Measurements from ENCODE around the gene PARN.
"Not testable (repeated sequence)": the region's sequence is repeated elsewhere in the genome, so short reads cannot be mapped to it uniquely, and the experiment has no call there.

Gene PARN

DNA sequence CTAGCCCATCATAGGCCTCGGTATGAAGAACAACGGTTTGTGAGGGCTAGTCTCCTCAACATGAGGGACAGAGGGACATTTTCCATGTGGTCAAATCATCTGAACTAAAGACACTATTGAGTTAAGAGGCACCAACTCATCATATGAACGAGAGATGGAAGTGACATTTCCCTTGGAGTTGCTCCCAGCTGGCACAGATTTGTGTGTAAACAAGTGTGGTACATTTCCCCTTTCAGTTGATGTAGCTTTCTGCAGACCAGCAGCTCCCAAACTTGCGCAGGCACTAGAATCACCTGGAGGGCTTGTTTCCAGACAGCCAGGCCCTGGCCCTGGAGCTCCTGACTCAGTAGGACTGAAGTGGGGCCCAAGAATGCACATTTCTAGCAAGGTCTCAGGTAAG is 205.5 kb downstream of the PARN start:
- TF ChIP-seq, protein P1, sequence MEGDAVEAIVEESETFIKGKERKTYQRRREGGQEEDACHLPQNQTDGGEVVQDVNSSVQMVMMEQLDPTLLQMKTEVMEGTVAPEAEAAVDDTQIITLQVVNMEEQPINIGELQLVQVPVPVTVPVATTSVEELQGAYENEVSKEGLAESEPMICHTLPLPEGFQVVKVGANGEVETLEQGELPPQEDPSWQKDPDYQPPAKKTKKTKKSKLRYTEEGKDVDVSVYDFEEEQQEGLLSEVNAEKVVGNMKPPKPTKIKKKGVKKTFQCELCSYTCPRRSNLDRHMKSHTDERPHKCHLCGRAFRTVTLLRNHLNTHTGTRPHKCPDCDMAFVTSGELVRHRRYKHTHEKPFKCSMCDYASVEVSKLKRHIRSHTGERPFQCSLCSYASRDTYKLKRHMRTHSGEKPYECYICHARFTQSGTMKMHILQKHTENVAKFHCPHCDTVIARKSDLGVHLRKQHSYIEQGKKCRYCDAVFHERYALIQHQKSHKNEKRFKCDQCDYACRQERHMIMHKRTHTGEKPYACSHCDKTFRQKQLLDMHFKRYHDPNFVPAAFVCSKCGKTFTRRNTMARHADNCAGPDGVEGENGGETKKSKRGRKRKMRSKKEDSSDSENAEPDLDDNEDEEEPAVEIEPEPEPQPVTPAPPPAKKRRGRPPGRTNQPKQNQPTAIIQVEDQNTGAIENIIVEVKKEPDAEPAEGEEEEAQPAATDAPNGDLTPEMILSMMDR (conservative IDR thresholded peaks at IDR 0.05; ENCODE audit: low read length): no peak
- no peak for DNase-seq (ENCODE audit: low read depth)
- no peak overlapping the region for H3K4me3 ChIP-seq (ENCODE audit: low read length)

DNA sequence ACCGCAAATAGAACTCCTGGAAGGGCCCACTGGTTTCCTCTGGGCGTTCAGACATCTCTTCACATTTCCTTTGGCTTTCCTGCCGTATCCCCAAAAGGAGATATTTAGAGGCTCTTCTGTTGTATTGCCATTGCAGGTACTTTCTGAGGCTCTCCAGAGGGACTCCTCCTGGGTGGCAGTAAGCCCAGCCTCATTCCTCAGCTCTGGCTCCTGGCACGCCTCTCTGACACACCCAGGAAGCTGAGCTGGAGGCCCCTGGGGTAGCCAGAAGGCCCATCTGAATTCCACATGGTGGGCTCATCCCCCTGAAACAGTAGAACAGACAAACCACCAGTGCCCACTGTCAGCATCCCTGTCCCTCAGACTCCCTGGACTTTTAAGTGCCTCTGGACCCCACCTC is 206.7 kb downstream of the PARN start:
- TF ChIP-seq, protein P1 (conservative IDR thresholded peaks at IDR 0.05; ENCODE audit: low read length): no peak
- DNase-seq (ENCODE audit: low read depth): peak; percentile 32
- no peak overlapping the region for H3K4me3 ChIP-seq (ENCODE audit: low read length)

DNA sequence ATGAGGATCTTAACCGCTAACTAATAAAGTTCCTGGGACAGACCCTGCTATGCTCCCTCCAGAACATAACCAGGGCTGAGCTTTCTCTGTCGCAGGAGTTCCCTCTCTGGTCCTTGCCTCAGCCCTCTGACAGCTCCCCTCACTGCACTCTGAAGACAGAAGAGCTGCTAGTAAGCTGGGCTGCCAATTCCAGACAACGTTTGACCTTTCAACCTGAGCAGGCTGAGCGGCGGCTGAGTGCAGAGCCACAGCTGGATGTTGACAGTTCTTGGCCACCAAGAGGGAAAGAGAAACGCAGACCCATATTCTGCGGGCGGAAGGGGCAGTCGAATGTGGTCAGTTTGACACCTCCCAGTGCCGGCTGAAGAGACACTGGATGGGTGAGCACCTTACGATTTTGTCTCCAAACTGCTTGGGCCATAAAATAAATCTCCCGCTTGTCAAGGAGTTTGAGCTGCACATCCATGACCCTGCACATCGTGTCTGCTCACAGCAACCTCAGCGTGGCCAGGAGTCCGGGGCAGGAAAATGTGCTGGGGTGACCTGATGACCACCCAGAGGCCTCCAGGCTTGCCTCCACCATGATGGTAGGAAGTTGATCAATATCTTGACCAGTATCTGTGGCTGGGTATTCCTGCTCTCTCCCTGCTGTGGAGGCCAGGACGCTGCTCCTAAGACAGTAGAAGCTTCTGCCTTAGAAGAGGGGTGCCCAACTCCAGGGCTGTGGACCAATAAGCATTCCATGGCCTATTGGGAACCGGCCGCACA is 209.2 kb downstream of the PARN start:
- H3K4me3 ChIP-seq (ENCODE audit: low read length): no peak overlapping the region
- DNase-seq (ENCODE audit: low read depth): no peak
- TF ChIP-seq, protein P1 (conservative IDR thresholded peaks at IDR 0.05; ENCODE audit: low read length): no peak

DNA sequence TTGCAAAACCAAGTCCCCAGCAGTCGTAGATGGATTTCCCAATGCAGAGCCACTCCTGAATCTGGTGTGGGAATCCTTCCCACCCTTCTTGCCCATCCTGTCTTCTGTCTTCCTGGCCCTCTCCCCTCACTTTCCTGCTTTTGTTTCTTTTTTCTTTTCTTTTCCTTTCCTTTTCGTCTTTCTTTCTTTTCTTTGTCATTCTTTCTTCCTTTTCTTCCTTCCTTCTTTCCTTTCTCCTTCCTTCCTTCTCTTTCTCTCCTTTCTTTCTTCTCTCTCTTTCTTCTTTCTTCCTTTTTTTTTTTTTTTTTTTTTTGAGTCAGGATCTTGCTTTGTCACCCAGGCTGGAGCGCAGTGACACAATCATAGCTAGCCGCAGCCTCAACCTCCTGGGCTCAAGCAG is 209.8 kb downstream of the PARN start:
- not testable (repeated sequence) for H3K4me3 ChIP-seq (ENCODE audit: low read length); DNase-seq (ENCODE audit: low read depth)

DNA sequence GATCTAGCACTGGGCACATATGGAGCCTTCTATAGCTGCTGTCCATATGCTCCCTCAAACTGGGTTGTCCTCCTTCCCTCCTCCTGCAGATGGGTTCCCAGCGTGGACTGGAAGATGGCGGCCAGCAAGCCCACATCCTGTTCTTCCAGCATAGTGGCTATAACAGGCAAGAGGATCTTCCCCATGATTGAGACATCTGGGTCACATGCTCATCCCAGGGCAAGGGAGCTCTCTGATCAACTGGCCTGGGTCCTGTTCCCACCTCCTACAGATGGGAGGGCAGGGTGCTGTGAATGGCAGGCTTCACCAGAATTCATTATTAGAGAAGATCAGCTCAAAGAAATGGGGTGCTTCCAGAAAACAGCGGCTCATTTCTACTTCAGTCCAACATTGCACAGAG is 210.2 kb downstream of the PARN start:
- TF ChIP-seq, protein P1 (conservative IDR thresholded peaks at IDR 0.05; ENCODE audit: low read length): no peak
- no peak for DNase-seq (ENCODE audit: low read depth)
- H3K4me3 ChIP-seq (ENCODE audit: low read length): no peak overlapping the region

DNA sequence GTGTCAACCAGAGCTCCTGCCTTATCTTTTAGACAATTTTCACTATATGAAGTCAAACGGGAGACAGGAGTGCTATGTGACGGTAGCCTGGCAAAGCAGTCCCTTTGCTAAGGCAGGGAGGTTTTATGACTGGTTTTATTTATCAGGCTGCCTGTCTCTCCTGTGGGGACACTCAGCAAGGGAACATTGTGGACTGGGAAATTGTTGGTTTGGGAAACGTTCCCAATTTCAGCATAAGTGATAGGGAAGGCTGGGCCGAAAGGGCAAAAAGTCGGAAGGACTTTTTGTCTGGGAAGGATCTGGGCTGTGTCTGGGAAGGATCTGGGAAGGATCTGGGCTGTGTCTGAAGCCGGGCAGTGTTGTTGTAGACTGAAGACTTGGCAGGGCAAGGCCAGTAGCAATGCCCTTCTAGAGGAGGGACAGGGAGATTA is 211.2 kb downstream of the PARN start:
- no peak for DNase-seq (ENCODE audit: low read depth)

DNA sequence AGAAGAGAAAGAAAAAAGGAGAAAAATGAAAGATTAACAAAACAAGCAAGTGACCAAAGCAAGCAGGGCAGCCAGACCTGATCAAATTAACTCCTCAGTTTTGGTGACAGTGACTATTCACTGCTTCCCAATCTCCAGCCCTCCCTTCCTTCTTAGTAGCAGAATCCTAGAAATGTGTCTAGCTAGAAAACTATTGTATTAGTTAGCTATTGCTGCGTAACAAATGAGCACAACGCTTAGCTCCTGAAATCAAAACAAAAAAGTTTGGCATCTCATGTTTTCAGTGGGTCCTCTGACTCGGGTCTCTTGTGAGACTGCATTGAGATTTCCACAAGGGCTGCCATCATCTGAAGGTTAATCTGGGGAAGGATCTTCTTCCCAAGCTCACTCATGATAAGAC is 213.9 kb downstream of the PARN start:
- TF ChIP-seq, protein P1 (conservative IDR thresholded peaks at IDR 0.05; ENCODE audit: low read length): no peak
- no peak overlapping the region for H3K4me3 ChIP-seq (ENCODE audit: low read length)
- no peak for DNase-seq (ENCODE audit: low read depth)

More for the DNA sequence above, 211.2 kb downstream of the PARN start:
- H3K4me3 ChIP-seq (ENCODE audit: low read length): no peak overlapping the region
- TF ChIP-seq, protein P1 (conservative IDR thresholded peaks at IDR 0.05; ENCODE audit: low read length): no peak

All from AG10803 (cell line).